ENCODE measurements around the gene MACROH2A2. TPM values are rescaled to one million over a fixed set of nuclear protein-coding genes. Genes with fewer than 3 reads are reported as not detected.

The MACROH2A2 gene
- total and polyA plus RNA-seq, 10 of the 15 experiments (the other 5 are each of a cell fraction or from before 2014, with no cell fraction given), result 0.14 to 0.24 TPM; not detected in 8

GRCh38 chr10:70053218-70053840 is 683 bp downstream of the MACROH2A2 start:
- no peaks in the 10 kb centered on the region for H3K9me3 ChIP-seq (replicated peaks; ENCODE audit: control insufficient read depth, insufficient read depth, low read length)
- SMC1A ChIA-PET (ENCODE audit: uncharacterized antibody, unreplicated experiment), result no interaction called here
- peaks cover 9% of the 10 kb centered on the region in 2 experiments for H3K27me3 ChIP-seq (replicated peaks in 1 of 2; ENCODE audit: control insufficient read depth in 2 of 2, insufficient read depth in 2 of 2, low read length in 1 of 2)
- H4K20me1 ChIP-seq (ENCODE audit: control insufficient read depth, insufficient read depth), result no peaks in the 10 kb centered on the region
- CTCF ChIA-PET, result no interaction called here
- no peak overlapping the region for H3K4me2 ChIP-seq (ENCODE audit: control insufficient read depth, insufficient read depth)
- no peak overlapping the region for H3K4me3 ChIP-seq
- in situ Hi-C loops (cut with MboI), result no loop called here
- no peak overlapping the region for H3K27ac ChIP-seq (ENCODE audit: control insufficient read depth, insufficient read depth)
- no peaks in the 10 kb centered on the region for H3K79me2 ChIP-seq (ENCODE audit: control insufficient read depth, insufficient read depth, low read length)
- no peak overlapping the region for H2AFZ ChIP-seq (ENCODE audit: control insufficient read depth, low read depth, low read length)
- RAD21 ChIA-PET (ENCODE audit: unreplicated experiment), result no interaction called here
- H3K9ac ChIP-seq (ENCODE audit: control insufficient read depth, insufficient read depth, low read length), result no peak overlapping the region
- FAIRE-seq, result no peak
- no TSS peak for BruUV-seq (replicated peaks)
- 45% methylated on average over 27 of the region's 78 CpGs for WGBS (ENCODE audit: insufficient coverage, insufficient replicate concordance, low lambda C conversion rate, missing lambda C conversion rate)
- no peak for DNase-seq (ENCODE audit: low read depth, low spot score)
- intact Hi-C loops (cut with micrococcal nuclease; ENCODE audit: unreplicated experiment), result no loop called here
- H3K4me1 ChIP-seq (ENCODE audit: control insufficient read depth, insufficient read depth, low read length), result no peaks in the 10 kb centered on the region
- peak; percentile 64 for TF ChIP-seq SUZ12 (IDR thresholded peaks at IDR 0.05; ENCODE audit: unreplicated experiment)
- TF ChIP-seq, protein P1, sequence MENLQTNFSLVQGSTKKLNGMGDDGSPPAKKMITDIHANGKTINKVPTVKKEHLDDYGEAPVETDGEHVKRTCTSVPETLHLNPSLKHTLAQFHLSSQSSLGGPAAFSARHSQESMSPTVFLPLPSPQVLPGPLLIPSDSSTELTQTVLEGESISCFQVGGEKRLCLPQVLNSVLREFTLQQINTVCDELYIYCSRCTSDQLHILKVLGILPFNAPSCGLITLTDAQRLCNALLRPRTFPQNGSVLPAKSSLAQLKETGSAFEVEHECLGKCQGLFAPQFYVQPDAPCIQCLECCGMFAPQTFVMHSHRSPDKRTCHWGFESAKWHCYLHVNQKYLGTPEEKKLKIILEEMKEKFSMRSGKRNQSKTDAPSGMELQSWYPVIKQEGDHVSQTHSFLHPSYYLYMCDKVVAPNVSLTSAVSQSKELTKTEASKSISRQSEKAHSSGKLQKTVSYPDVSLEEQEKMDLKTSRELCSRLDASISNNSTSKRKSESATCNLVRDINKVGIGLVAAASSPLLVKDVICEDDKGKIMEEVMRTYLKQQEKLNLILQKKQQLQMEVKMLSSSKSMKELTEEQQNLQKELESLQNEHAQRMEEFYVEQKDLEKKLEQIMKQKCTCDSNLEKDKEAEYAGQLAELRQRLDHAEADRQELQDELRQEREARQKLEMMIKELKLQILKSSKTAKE (IDR thresholded peaks at IDR 0.05; ENCODE audit: low read depth, poor library complexity, severe bottlenecking), result no peak
- ATAC-seq, result no peak
- POLR2A ChIA-PET, result no interaction called here
- H3K36me3 ChIP-seq (ENCODE audit: control insufficient read depth in 2 of 2, insufficient read depth in 2 of 2, low read length in 1 of 2), result no peaks in the 10 kb centered on the region

DNA sequence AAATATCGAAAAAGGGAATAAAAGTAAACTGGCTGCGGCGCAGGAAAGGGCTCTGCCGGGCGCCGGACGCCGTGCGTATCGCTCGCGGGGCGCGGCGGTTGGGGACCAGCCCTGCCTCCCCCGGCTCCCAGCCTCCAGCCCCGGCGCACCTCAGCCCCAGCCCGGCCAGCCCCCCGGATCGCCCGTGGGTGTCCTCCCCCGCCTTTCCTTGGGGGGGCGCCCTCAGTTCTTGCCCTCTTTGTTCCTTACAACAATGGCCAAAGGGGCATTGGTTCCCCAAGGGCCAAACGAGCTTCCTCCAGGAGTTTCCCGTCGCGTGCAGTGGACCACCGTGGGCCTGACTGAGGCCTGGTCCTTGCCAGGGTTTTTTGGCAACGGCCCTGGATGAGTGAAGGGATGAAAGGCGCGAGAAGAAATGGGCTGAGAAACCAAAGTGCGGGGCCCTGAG is 1.2 kb downstream of the MACROH2A2 start:
- no TSS peak for BruUV-seq (replicated peaks)
- FAIRE-seq, result no peak
- 60% methylated on average over 31 of the region's 33 CpGs for WGBS (ENCODE audit: insufficient coverage, insufficient replicate concordance, low lambda C conversion rate, missing lambda C conversion rate)
- H3K79me2 ChIP-seq (ENCODE audit: control insufficient read depth, insufficient read depth, low read length), result no peaks in the 10 kb centered on the region
- RAD21 ChIA-PET (ENCODE audit: unreplicated experiment), result no interaction called here
- CTCF ChIA-PET, result no interaction called here
- H3K36me3 ChIP-seq (ENCODE audit: control insufficient read depth in 2 of 2, insufficient read depth in 2 of 2, low read length in 1 of 2), result no peaks in the 10 kb centered on the region
- ATAC-seq, result no peak
- no peak overlapping the region for H3K27ac ChIP-seq (ENCODE audit: control insufficient read depth, insufficient read depth)
- no peak overlapping the region for H3K9ac ChIP-seq (ENCODE audit: control insufficient read depth, insufficient read depth, low read length)
- no peak overlapping the region for H3K4me2 ChIP-seq (ENCODE audit: control insufficient read depth, insufficient read depth)
- SMC1A ChIA-PET (ENCODE audit: uncharacterized antibody, unreplicated experiment), result no interaction called here
- H3K27me3 ChIP-seq (replicated peaks in 1 of 2; ENCODE audit: control insufficient read depth in 2 of 2, insufficient read depth in 2 of 2, low read length in 1 of 2), result peaks cover 9% of the 10 kb centered on the region in 2 experiments
- no peaks in the 10 kb centered on the region for H3K4me1 ChIP-seq (ENCODE audit: control insufficient read depth, insufficient read depth, low read length)
- POLR2A ChIA-PET, result no interaction called here
- DNase-seq (ENCODE audit: low read depth, low spot score), result no peak
- intact Hi-C loops (cut with micrococcal nuclease; ENCODE audit: unreplicated experiment) (no loop called here), in situ Hi-C loops (cut with MboI) (no loop called here)
- no peaks in the 10 kb centered on the region for H4K20me1 ChIP-seq (ENCODE audit: control insufficient read depth, insufficient read depth)
- H2AFZ ChIP-seq (ENCODE audit: control insufficient read depth, low read depth, low read length), result no peak overlapping the region
- H3K9me3 ChIP-seq (replicated peaks; ENCODE audit: control insufficient read depth, insufficient read depth, low read length), result no peaks in the 10 kb centered on the region
- H3K4me3 ChIP-seq, result no peak overlapping the region
- TF ChIP-seq ZNF217 (IDR thresholded peaks at IDR 0.05) (no peak), KLF5 (IDR thresholded peaks at IDR 0.05; ENCODE audit: partially characterized antibody) (no peak), SREBF1 (IDR thresholded peaks at IDR 0.05; ENCODE audit: low read length) (no peak), SIX5 (IDR thresholded peaks at IDR 0.05; ENCODE audit: low read depth, low read length, severe bottlenecking) (no peak), SUPT20H (IDR thresholded peaks at IDR 0.05; ENCODE audit: borderline replicate concordance, control insufficient read depth, low read depth, low read length) (no peak), IRF4 (IDR thresholded peaks at IDR 0.05; ENCODE audit: low read depth, low read length) (no peak), YBX1 (IDR thresholded peaks at IDR 0.05) (no peak), RBBP5 (conservative IDR thresholded peaks at IDR 0.05) (no peak), CBFB (IDR thresholded peaks at IDR 0.05; ENCODE audit: low read depth) (no peak), TBL1XR1 (IDR thresholded peaks at IDR 0.05; ENCODE audit: low read depth, low read length) (no peak), EED (IDR thresholded peaks at IDR 0.05; ENCODE audit: low read depth) (no peak)
- TF ChIP-seq, protein P1 (IDR thresholded peaks at IDR 0.05; ENCODE audit: low read depth, poor library complexity, severe bottlenecking), result no peak

Data from GM12878 (cell line).